Left lung (tissue), 10 donors: ENCODE measurements around the gene RIC3. TPM values are rescaled to one million over a fixed set of nuclear protein-coding genes. Genes with fewer than 3 reads are reported as not detected.

ENCODE experiments used
- ATAC-seq: fragments of 200-7000 bp; cut with Tn5 transposase; one replicate; pipeline ENCODE4 v1.9.1; 2020; ENCODE audit warnings: moderate library complexity
- DNase-seq, 4 donors: peaks; one replicate each; pipeline ENCODE4 v3.0.0-alpha.2; 2013 to 2020
- H3K27ac ChIP-seq, 2 donors: fragments of 200-600 bp; sonication (generic) in 1 of 2; one replicate each; pipeline versions ENCODE4 v1.5.0 to v1.8.0; 2020 to 2021
- H3K27me3 ChIP-seq, 2 donors: fragments of 200-600 bp; sonication (generic) in 1 of 2; one replicate each; pipeline versions ENCODE4 v1.5.0 to v1.8.0; 2020 to 2021
- H3K36me3 ChIP-seq, 2 donors: fragments of 200-600 bp; sonication (generic) in 1 of 2; one replicate each; pipeline versions ENCODE4 v1.5.0 to v1.8.0; 2020 to 2021
- H3K4me1 ChIP-seq, 2 donors: fragments of 200-600 bp; one replicate each; pipeline ENCODE4 v1.8.0; 2021
- H3K4me3 ChIP-seq, 2 donors: fragments of 200-600 bp; sonication (generic) in 1 of 2; one replicate each; pipeline versions ENCODE4 v1.5.0 to v1.8.0; 2020 to 2021; ENCODE audit warnings: mild to moderate bottlenecking in 1 of 2
- H3K9me3 ChIP-seq, 2 donors: fragments of 200-600 bp; sonication (generic) in 1 of 2; one replicate each; pipeline versions ENCODE4 v1.5.0 to v1.8.0; 2020 to 2021
- CTCF ChIP-seq, 2 donors: fragments of 200-600 bp; sonication (generic) in 1 of 2; IDR thresholded peaks; one replicate each; pipeline versions ENCODE4 v1.5.0 to v1.8.0; 2021; ENCODE audit warnings: antibody characterized with exemption in 2 of 2
- intact Hi-C, 2 donors: fragments of 100-400 bp; cut with DNase I; formaldehyde crosslinking; loops; one replicate each; pipeline versions ENCODE4 v1.11.2 to v1.14.2; 2022
- polyA plus RNA-seq, 6 donors: library from polyadenylated mRNA; unstranded; fragments of 120-200 nt; gene quantifications; one replicate each; pipeline ENCODE4 v1.2.1, GENCODE V29; 2013; ENCODE audit not compliant: insufficient read length in 6 of 6
- total RNA-seq, 2 donors: library from RNA; stranded (reverse); fragmentation: NEBNext Ultra II Directional; extraction: Animal tissue kit (Norgen Biotek cat#: 25700); gene quantifications; one replicate each; pipeline ENCODE4 v1.2.1, GENCODE V29; 2021
- donor health status: DM: no; HTN: yes; CAD: no.
- donor health status: DM: no; HTN: no; CAD: no.

RIC3 gene
- total and polyA plus RNA-seq, 8 donors = 2.2 to 8.6 (median 3.2) TPM

GRCh38 chr11:8149726-8150125 lies 19.1 kb downstream of the RIC3 start:
- no peaks in the 10 kb centered on the region for H3K4me1 ChIP-seq
- intact Hi-C loops = no loop called here
- TF ChIP-seq CTCF (IDR thresholded peaks at IDR 0.05) = no peak
- H3K36me3 ChIP-seq = no peaks in the 10 kb centered on the region
- H3K27ac ChIP-seq = no peak overlapping the region
- H3K4me3 ChIP-seq = no peak overlapping the region
- no peaks in the 10 kb centered on the region for H3K27me3 ChIP-seq
- ATAC-seq (no peak), DNase-seq (no peak)
- no peaks in the 10 kb centered on the region for H3K9me3 ChIP-seq

GRCh38 chr11:8138526-8138925 lies 30.3 kb downstream of the RIC3 start:
- ATAC-seq = no peak
- no peak overlapping the region for H3K4me3 ChIP-seq
- H3K9me3 ChIP-seq = no peaks in the 10 kb centered on the region
- no peak for DNase-seq
- H3K36me3 ChIP-seq = no peaks in the 10 kb centered on the region
- intact Hi-C loops = no loop called here
- H3K4me1 ChIP-seq = no peaks in the 10 kb centered on the region
- no peak for TF ChIP-seq CTCF (IDR thresholded peaks at IDR 0.05)
- no peaks in the 10 kb centered on the region for H3K27me3 ChIP-seq
- H3K27ac ChIP-seq = no peak overlapping the region

- ATAC-seq (no peak), DNase-seq (no peak)
- intact Hi-C loops = no loop called here
- Histone ChIP-seq H3K9me3 (no peaks in the 10 kb centered on the region), H3K27ac (no peak overlapping the region), H3K36me3 (no peaks in the 10 kb centered on the region), H3K27me3 (no peaks in the 10 kb centered on the region), H3K4me3 (no peak overlapping the region), H3K4me1 (no peaks in the 10 kb centered on the region)
- no peak for TF ChIP-seq CTCF (IDR thresholded peaks at IDR 0.05)
Observed at GRCh38 chr11:8127447-8127846, 41.4 kb downstream of the RIC3 start.

GRCh38 chr11:8126649-8127289 lies 42.1 kb downstream of the RIC3 start:
- DNase-seq = no peak
- TF ChIP-seq CTCF (IDR thresholded peaks at IDR 0.05) = no peak
- Histone ChIP-seq H3K4me1 (no peaks in the 10 kb centered on the region), H3K4me3 (no peak overlapping the region), H3K27me3 (no peaks in the 10 kb centered on the region), H3K36me3 (no peaks in the 10 kb centered on the region), H3K9me3 (no peaks in the 10 kb centered on the region), H3K27ac (no peak overlapping the region)
- ATAC-seq = no peak
- intact Hi-C loops = no loop called here

- no peak for ATAC-seq
- Histone ChIP-seq H3K4me3 (no peak overlapping the region), H3K36me3 (no peaks in the 10 kb centered on the region)
Observed at GRCh38 chr11:8122173-8122764, 46.6 kb downstream of the RIC3 start.

More at GRCh38 chr11:8122173-8122764, 46.6 kb downstream of the RIC3 start:
- peaks cover 0 to 3% of the 10 kb centered on the region in 2 donors for H3K9me3 ChIP-seq
- intact Hi-C loops = no loop called here
- H3K4me1 ChIP-seq = no peaks in the 10 kb centered on the region
- H3K27me3 ChIP-seq = no peaks in the 10 kb centered on the region
- no peak for TF ChIP-seq CTCF (IDR thresholded peaks at IDR 0.05)
- H3K27ac ChIP-seq = no peak overlapping the region
- DNase-seq = no peak
